Muscle of arm (tissue), 12 donors: ENCODE results near the gene CMPK1. TPM values are rescaled to one million over a fixed set of nuclear protein-coding genes. Genes with fewer than 3 reads are reported as not detected.
A peak's percentile ranks its signal among the peaks of the same experiment; 100 is the strongest.

ENCODE experiments used
- DNase-seq: peaks from one replicate; pipeline ENCODE4 v3.0.0-alpha.2; 2013
- polyA plus RNA-seq, 12 donors: library from polyadenylated mRNA; unstranded; fragments of 120-200 nt; gene quantifications; one replicate each; pipeline ENCODE4 v1.2.1, GENCODE V29; 2013; ENCODE audit not compliant: insufficient read length in 12 of 12

Gene CMPK1
- polyA plus RNA-seq, 12 donors = 68.1 to 87.5 (median 79.1) TPM; not detected in 1

GRCh38 chr1:47388891-47389238, 55.3 kb downstream of the CMPK1 start:
- DNase-seq = peak; percentile 58

DNA sequence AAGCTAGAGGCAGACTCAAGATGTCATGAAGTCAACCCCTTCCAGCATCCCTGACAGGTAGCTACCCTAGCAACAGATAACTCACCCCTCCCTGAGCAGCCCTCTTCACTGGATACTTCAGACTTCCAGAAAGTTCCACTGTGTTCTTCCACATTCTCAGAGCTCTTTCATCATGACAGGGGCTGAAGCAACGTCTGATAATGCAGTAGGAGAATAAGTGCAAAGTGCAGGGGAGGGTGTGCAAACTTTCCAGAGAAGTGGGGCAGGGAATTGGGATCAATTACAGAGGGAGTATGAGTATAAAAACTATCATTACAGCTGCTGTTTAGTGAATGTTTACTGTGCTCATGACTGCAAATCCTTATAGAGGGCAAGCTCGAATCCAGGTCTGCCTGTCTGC, 56.1 kb downstream of the CMPK1 start:
- DNase-seq = no peak

DNA sequence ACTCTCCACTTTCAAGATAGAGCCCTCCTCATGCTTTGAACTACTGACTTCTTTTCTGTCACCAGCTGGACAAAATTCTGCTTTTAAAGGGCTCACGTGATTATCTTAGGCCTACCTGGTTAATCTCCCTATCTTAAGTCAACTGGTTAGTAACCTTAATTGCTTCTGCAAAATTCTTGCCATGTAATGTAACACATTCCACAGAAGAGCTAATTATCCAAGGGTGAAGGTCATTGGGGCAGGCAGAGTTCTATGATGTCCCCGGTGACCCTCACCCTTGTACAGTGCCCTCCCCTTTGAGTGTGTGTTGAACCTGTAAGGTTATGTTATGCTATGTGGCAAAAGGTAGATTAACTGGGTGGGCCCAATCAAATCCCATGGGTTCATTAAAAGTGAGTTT, 57.3 kb downstream of the CMPK1 start:
- no peak for DNase-seq

DNA sequence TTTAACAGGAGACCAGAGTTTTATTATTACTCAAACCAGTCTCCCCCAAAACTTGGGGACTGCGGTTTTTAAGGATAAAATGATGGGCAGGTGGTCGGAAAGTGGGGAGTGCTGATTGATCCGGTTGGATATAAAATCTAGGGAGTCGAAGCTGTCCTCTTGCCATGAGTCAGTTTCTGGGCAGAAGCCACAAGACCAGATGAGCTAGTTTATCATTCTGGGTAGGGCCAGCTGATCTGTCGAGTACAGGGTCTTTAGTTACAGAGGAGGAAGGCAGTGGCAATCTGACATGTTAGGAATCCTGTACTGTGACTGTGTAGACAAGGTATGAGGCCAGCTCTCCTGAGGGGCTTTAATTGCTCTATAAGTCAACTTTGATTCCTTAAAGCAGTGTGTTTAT, 59.6 kb downstream of the CMPK1 start:
- no peak for DNase-seq

DNA sequence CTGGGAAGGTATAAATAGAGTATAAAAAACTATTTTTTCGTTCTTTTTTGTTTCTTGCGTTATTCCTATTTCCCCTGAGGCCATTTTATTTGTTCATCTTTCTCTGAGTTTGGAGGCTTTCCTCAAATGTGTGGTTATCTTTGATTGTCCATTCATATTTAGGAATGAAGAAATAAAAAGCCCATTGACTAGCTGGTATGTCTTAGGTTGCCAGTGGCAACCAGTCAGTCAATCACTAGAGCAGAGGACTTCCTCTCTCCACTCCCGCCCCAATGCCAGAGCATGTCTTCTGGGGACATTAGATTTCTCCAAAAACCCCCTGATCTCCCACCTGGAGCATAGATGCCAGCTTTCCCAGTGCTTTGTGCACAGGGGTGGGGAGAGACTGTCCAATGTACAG, 61.8 kb downstream of the CMPK1 start:
- no peak for DNase-seq

DNA sequence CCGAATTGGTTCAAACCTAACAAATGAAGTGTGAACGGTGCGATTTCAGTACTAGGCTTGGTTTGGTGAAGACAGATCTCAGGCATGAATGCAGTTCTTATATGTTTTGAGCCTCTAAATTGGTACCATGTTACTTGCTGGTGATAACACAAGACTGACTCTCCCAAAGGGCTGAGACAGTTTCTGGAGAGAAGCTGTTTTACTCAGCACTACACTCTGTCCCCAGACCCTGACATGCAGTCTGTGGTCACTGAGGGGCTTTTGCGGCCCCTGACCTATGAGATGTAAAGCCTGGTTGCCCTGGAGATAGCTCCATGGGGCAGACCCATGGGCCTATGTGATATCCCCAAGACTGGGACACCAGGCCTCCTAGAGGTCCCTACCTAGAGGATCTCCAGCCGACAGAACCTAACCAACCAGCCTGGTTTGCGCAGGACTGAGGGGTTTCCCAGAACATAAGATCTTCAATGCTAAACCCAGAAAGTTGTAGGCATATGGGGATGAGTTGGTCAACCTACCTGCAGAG, 63.1 kb downstream of the CMPK1 start:
- no peak for DNase-seq

- DNase-seq = no peak
Measured at GRCh38 chr1:47399138-47399845, 65.7 kb downstream of the CMPK1 start.

DNA sequence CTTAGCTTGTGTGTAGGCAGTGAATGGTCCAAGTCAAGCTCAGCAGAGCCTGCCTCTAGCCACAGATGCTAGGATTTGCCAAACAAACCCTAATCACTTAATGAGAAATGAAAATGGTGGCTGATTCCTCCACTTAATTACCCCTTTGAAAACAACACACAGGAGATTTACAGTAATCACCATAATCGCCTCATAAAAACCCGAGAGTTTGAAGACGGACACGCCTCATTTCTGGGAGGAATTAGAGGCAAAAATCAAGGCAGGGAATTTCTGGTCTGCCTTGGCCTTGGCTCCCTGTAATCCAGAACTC, 66.2 kb downstream of the CMPK1 start:
- no peak for DNase-seq

- DNase-seq = no peak
Measured at GRCh38 chr1:47401761-47402160, 68.2 kb downstream of the CMPK1 start.

- no peak for DNase-seq
Measured at GRCh38 chr1:47402591-47402990, 69.0 kb downstream of the CMPK1 start.

DNA sequence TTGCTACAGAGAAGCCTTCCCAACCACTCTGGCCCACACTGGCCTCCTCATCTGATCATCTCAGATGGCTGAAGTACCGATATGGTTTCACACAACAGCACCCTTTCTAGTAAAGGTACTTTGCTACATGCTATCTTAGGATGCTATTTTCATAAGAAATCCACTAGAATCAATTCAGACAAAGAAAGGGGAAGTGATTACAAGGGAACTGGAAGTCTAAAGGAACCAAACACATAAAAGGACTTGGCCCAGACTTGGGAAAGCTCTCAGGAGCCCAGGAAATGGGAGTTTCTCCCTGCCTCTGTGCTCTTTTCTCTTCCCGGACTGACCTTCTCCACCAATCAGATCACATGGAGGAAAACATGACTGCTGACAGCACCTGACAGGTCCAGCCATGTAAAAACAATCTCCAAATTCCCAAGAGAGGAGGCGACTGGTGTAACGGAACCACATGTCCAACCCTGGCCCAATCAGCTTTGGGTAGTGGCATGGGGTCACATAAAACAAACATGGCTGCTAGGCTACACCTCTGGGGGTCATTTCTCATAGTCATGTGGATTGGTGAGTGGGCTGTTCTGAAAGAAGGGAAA, 69.8 kb downstream of the CMPK1 start:
- no peak for DNase-seq

DNA sequence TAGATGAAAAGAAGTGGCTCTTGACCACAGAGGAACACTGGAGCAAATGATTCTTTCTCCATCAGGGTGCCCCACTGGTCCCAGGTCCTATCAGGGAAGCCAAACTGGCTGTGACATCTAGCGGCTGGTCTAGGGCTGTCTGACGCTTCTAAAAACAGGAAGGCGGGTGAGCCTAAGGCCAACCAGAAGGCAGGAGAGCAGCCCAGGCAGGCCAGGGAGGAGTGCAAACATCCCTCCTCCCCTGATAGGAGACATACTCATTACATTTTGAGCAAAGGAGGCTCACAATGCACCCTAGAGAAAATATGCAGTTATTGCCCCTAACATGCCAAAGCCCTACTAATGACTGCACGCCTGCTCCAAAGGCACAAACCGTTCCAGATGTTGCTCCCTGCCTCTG, 72.1 kb downstream of the CMPK1 start:
- no peak for DNase-seq

DNA sequence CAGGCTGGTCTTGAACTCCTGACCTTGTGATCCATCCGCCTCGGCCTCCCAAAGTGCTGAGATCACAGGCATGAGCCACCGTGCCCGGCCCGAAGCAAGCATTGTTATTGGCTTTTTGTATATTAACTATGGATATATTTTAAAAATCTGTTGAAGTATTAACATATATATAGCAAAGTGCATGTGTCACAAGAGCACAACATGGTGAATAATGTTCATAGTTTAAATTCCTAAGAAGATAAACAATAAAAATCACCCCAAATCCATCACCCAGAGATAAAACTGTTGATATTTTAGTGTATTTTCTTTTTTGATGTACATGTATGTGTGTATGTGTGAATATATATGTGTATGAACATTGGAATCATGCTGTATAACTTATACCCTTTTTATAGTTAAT, 73.4 kb downstream of the CMPK1 start:
- DNase-seq = no peak

DNA sequence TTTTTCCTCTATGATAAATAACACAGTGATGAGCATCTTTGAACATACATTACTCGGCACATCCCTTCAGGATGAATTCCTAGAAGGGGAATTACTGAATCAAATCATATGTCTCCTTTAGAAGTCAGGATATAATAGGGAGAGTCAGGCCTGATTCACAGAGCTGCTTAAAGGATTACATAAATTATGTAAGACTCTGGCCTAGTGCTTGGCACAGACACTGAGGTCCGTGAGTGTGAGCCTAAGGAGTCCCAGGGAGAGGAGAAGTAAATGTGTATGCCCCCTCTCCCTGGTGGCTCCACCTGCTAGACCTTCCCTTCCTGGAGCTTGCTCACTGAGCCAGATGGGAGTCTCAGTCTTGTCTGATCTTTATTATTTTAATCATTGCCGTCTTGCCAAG, 73.9 kb downstream of the CMPK1 start:
- no peak for DNase-seq

- DNase-seq = no peak
Measured at GRCh38 chr1:47409311-47410067, 75.9 kb downstream of the CMPK1 start.

DNA sequence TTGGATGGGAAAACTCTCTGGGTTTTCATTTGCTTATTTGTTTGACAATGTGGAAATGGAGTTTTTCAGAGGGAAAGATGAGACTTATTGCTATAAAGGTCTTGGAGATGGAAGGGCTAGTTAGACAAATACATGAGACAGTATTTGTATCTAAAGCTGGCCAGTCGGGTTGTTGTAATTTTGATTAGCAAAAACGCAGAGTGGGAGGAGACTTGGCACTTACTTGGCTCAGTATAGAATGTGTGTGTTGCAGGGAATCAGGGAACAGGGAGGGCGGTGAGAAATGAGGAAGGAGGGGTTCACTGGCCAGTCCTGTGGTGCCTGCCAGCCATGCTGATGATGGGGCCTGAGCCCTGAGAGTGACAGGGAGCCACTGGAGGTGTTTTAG, 76.5 kb downstream of the CMPK1 start:
- no peak for DNase-seq

DNA sequence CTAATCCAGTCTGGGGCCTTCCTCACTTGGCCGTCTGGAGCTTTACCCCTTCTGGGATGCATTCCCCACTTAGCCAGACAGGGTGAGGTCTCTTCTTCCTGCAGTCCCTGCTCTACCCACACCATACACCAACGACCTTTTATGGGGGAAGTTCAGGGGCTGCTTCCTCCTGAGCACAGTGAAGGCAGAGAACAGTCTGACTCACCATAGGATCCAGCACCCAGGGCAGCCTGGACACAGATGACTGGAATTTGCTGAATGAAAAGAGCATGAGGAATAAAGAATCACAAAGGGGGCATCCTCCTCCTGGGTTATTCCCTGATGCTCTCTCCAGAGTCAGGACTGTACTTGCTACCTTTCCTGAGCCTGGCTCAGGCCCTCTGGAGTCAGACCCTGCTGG, 77.8 kb downstream of the CMPK1 start:
- DNase-seq = no peak

DNA sequence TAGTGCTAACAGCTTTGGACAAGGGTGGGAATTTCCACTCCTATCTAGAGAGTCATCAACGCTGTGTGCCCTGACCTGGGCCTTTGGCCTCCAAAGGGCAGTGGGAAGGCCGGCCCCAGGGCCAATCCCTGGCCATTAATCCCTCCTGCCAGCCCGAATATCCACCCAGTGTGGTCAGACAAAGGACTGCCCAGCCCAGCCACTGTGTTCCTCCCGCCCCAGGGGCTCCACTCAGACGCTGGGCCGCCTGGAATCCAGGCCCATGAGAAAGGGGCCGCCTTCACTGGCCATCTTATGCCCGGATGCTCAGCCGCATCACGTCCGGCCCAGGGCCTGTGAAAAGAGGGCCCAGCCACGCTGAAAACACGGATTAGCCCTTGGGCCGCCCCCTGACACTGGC, 78.8 kb downstream of the CMPK1 start:
- no peak for DNase-seq

- no peak for DNase-seq
Measured at GRCh38 chr1:47415728-47416318, 82.2 kb downstream of the CMPK1 start, which contains the start of gene FOXE3. Gene FOXE3 (plus strand): TSS chr1:47416285. CDS start chr1:47416316, 31 bp downstream.

DNA sequence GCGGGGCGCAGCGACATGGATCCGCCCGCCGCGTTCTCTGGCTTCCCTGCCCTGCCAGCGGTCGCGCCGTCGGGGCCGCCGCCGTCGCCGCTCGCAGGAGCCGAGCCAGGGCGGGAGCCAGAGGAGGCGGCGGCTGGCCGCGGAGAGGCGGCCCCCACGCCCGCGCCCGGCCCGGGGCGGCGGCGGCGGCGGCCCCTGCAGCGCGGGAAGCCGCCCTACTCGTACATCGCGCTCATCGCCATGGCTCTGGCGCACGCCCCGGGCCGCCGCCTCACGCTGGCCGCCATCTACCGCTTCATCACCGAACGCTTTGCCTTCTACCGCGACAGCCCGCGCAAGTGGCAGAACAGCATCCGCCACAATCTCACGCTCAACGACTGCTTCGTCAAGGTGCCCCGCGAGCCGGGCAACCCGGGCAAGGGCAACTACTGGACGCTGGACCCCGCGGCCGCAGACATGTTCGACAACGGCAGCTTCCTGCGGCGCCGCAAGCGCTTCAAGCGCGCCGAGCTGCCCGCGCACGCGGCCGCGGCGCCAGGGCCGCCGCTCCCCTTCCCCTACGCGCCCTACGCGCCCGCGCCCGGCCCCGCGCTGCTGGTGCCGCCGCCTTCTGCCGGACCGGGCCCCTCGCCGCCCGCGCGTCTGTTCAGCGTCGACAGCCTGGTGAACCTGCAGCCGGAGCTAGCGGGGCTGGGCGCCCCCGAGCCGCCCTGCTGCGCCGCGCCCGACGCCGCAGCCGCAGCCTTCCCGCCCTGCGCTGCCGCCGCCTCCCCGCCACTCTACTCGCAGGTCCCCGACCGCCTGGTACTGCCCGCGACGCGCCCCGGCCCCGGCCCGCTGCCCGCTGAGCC, 83.0 kb downstream of the CMPK1 start:
- DNase-seq = no peak

GRCh38 chr1:47417170-47418044, 83.8 kb downstream of the CMPK1 start:
- no peak for DNase-seq
